IPS-18a (cell line): ENCODE measurements around the gene PANK4.
"Not testable (repeated sequence)": the region's sequence is repeated elsewhere in the genome, so short reads cannot be mapped to it uniquely, and the experiment has no call there.

Experiments
- H3K27ac ChIP-seq: one replicate; pipeline ENCODE4 v1.5.1; 2013; ENCODE audit warnings: low read length
- H3K27me3 ChIP-seq: one replicate; pipeline ENCODE4 v1.6.1; 2013; ENCODE audit warnings: mild to moderate bottlenecking, low read length; ENCODE audit not compliant: control insufficient read depth, insufficient read depth
- H3K36me3 ChIP-seq: one replicate; pipeline ENCODE4 v1.6.1; 2013; ENCODE audit warnings: low read depth, low read length; ENCODE audit not compliant: control insufficient read depth
- H3K4me1 ChIP-seq: one replicate; pipeline ENCODE4 v1.6.1; 2013; ENCODE audit warnings: low read depth, low read length; ENCODE audit not compliant: control insufficient read depth
- H3K4me3 ChIP-seq: one replicate; pipeline ENCODE4 v1.5.1; 2013; ENCODE audit warnings: low read length
- H3K9ac ChIP-seq: one replicate; pipeline ENCODE4 v1.6.1; 2013; ENCODE audit warnings: mild to moderate bottlenecking, low read length, moderate library complexity
- H3K9me3 ChIP-seq: one replicate; pipeline ENCODE4 v1.6.1; 2013; ENCODE audit warnings: low read depth, low read length; ENCODE audit not compliant: control insufficient read depth

The PANK4 gene

GRCh38 chr1:2556678-2557481 lies 30.5 kb upstream of the PANK4 start:
- H3K9me3 ChIP-seq, result no peaks in the 10 kb centered on the region
- no peak overlapping the region for H3K27ac ChIP-seq
- H3K9ac ChIP-seq, result no peak overlapping the region
- H3K36me3 ChIP-seq, result no peaks in the 10 kb centered on the region
- peaks cover 4% of the 10 kb centered on the region for H3K4me1 ChIP-seq
- no peak overlapping the region for H3K4me3 ChIP-seq
- no peaks in the 10 kb centered on the region for H3K27me3 ChIP-seq

- H3K9me3 ChIP-seq, result no peaks in the 10 kb centered on the region
- H3K4me1 ChIP-seq, result peaks cover 4% of the 10 kb centered on the region
- no peak within 1 kb of the TSS for H3K27ac ChIP-seq
- no peak within 1 kb of the TSS for H3K9ac ChIP-seq
- H3K27me3 ChIP-seq, result no peaks in the 10 kb centered on the region
- H3K4me3 ChIP-seq, result no peak within 1 kb of the TSS
- no peaks in the 10 kb centered on the region for H3K36me3 ChIP-seq
Observed at GRCh38 chr1:2556277-2556677, 29.9 kb upstream of the PANK4 start, which contains the start of gene TNFRSF14. Gene TNFRSF14 (plus strand): TSS chr1:2556371. CDS start chr1:2556665, 294 bp downstream.

- H3K36me3 ChIP-seq, result no peaks in the 10 kb centered on the region
- peaks cover 4% of the 10 kb centered on the region for H3K4me1 ChIP-seq
- no peak overlapping the region for H3K9ac ChIP-seq
- no peak overlapping the region for H3K27ac ChIP-seq
- no peaks in the 10 kb centered on the region for H3K9me3 ChIP-seq
- no peaks in the 10 kb centered on the region for H3K27me3 ChIP-seq
- no peak overlapping the region for H3K4me3 ChIP-seq
Observed at GRCh38 chr1:2555634-2556276, 29.4 kb upstream of the PANK4 start.

GRCh38 chr1:2554621-2555387 lies 28.4 kb upstream of the PANK4 start:
- Histone ChIP-seq H3K36me3 (no peaks in the 10 kb centered on the region), H3K9me3 (no peaks in the 10 kb centered on the region), H3K27me3 (no peaks in the 10 kb centered on the region), H3K9ac (no peak overlapping the region), H3K27ac (no peak overlapping the region), H3K4me1 (peaks cover 4% of the 10 kb centered on the region), H3K4me3 (no peak overlapping the region)

GRCh38 chr1:2553871-2554620 lies 27.6 kb upstream of the PANK4 start:
- Histone ChIP-seq H3K36me3 (no peaks in the 10 kb centered on the region), H3K9ac (no peak overlapping the region), H3K4me1 (peaks cover 4% of the 10 kb centered on the region), H3K27me3 (no peaks in the 10 kb centered on the region), H3K9me3 (no peaks in the 10 kb centered on the region), H3K27ac (no peak overlapping the region), H3K4me3 (no peak overlapping the region)

- H3K9me3 ChIP-seq, H3K27me3 ChIP-seq, H3K36me3 ChIP-seq, H3K9ac ChIP-seq, H3K4me3 ChIP-seq, H3K27ac ChIP-seq: not testable (repeated sequence)
- peaks cover 14% of the 10 kb centered on the region for H3K4me1 ChIP-seq
Observed at GRCh38 chr1:2553076-2553475, 26.7 kb upstream of the PANK4 start.

- no peak overlapping the region for H3K4me3 ChIP-seq
- H3K36me3 ChIP-seq, result no peaks in the 10 kb centered on the region
- no peak overlapping the region for H3K9ac ChIP-seq
- H3K27me3 ChIP-seq, result no peaks in the 10 kb centered on the region
- no peaks in the 10 kb centered on the region for H3K9me3 ChIP-seq
- peaks cover 22% of the 10 kb centered on the region for H3K4me1 ChIP-seq
- no peak overlapping the region for H3K27ac ChIP-seq
Observed at GRCh38 chr1:2552189-2552588, 25.8 kb upstream of the PANK4 start.

GRCh38 chr1:2551544-2551943 lies 25.1 kb upstream of the PANK4 start:
- H3K27ac ChIP-seq, H3K4me3 ChIP-seq, H3K27me3 ChIP-seq, H3K9ac ChIP-seq, H3K9me3 ChIP-seq, H3K36me3 ChIP-seq: not testable (repeated sequence)
- peaks cover 23% of the 10 kb centered on the region for H3K4me1 ChIP-seq

GRCh38 chr1:2550309-2550861 lies 24.0 kb upstream of the PANK4 start:
- H3K9me3 ChIP-seq, H3K36me3 ChIP-seq, H3K4me3 ChIP-seq, H3K9ac ChIP-seq, H3K27ac ChIP-seq, H3K27me3 ChIP-seq: not testable (repeated sequence)
- peaks cover 19% of the 10 kb centered on the region for H3K4me1 ChIP-seq

- not testable (repeated sequence) for H3K4me3 ChIP-seq, H3K9ac ChIP-seq
Observed at GRCh38 chr1:2549367-2550029, 23.1 kb upstream of the PANK4 start.

More at GRCh38 chr1:2549367-2550029, 23.1 kb upstream of the PANK4 start:
- H3K36me3 ChIP-seq, H3K9me3 ChIP-seq, H3K27me3 ChIP-seq, H3K27ac ChIP-seq: not testable (repeated sequence)
- peaks cover 19% of the 10 kb centered on the region for H3K4me1 ChIP-seq
